ENCODE data around the gene MAP4K1.
"Not testable (repeated sequence)": the region's sequence is repeated elsewhere in the genome, so short reads cannot be mapped to it uniquely, and the experiment has no call there.

MAP4K1 gene

GRCh38 chr19:38569368-38569983 is 48.3 kb downstream of the MAP4K1 start:
- no peak for DNase-seq (ENCODE audit: low read depth)

- DNase-seq (ENCODE audit: low read depth) = no peak
Observed at GRCh38 chr19:38565691-38566105, 52.1 kb downstream of the MAP4K1 start.

GRCh38 chr19:38564981-38565690 is 52.6 kb downstream of the MAP4K1 start:
- no peak for DNase-seq (ENCODE audit: low read depth)

- DNase-seq (ENCODE audit: low read depth) = no peak
Observed at GRCh38 chr19:38563475-38563874, 54.3 kb downstream of the MAP4K1 start.

GRCh38 chr19:38562096-38562495 is 55.7 kb downstream of the MAP4K1 start:
- DNase-seq (ENCODE audit: low read depth) = no peak

GRCh38 chr19:38561658-38562057 is 56.1 kb downstream of the MAP4K1 start:
- no peak for DNase-seq (ENCODE audit: low read depth)

- no peak for DNase-seq (ENCODE audit: low read depth)
Observed at GRCh38 chr19:38561053-38561606, 56.6 kb downstream of the MAP4K1 start.

- no peak for DNase-seq (ENCODE audit: low read depth)
Observed at GRCh38 chr19:38559428-38560401, 58.0 kb downstream of the MAP4K1 start.

- not testable (repeated sequence) for DNase-seq (ENCODE audit: low read depth)
Observed at GRCh38 chr19:38558933-38559332, 58.8 kb downstream of the MAP4K1 start.

GRCh38 chr19:38557205-38557799 is 60.5 kb downstream of the MAP4K1 start:
- DNase-seq (ENCODE audit: low read depth) = no peak

GRCh38 chr19:38556521-38557174 is 61.1 kb downstream of the MAP4K1 start:
- DNase-seq (ENCODE audit: low read depth) = no peak

- no peak for DNase-seq (ENCODE audit: low read depth)
Observed at GRCh38 chr19:38555200-38555599, 62.6 kb downstream of the MAP4K1 start.

GRCh38 chr19:38554676-38555141 is 63.0 kb downstream of the MAP4K1 start:
- DNase-seq (ENCODE audit: low read depth) = no peak

GRCh38 chr19:38553239-38553638 is 64.5 kb downstream of the MAP4K1 start:
- DNase-seq (ENCODE audit: low read depth) = not testable (repeated sequence)

- DNase-seq (ENCODE audit: low read depth) = no peak
Observed at GRCh38 chr19:38551450-38551813, 66.3 kb downstream of the MAP4K1 start.

GRCh38 chr19:38550376-38550775 is 67.4 kb downstream of the MAP4K1 start:
- DNase-seq (ENCODE audit: low read depth) = no peak

- no peak for DNase-seq (ENCODE audit: low read depth)
Observed at GRCh38 chr19:38549942-38550341, 67.8 kb downstream of the MAP4K1 start.

- no peak for DNase-seq (ENCODE audit: low read depth)
Observed at GRCh38 chr19:38549061-38549460, 68.7 kb downstream of the MAP4K1 start.

GRCh38 chr19:38547421-38547820 is 70.3 kb downstream of the MAP4K1 start:
- no peak for DNase-seq (ENCODE audit: low read depth)

- no peak for DNase-seq (ENCODE audit: low read depth)
Observed at GRCh38 chr19:38545596-38545995, 72.2 kb downstream of the MAP4K1 start.

GRCh38 chr19:38544569-38545315 is 73.0 kb downstream of the MAP4K1 start:
- DNase-seq (ENCODE audit: low read depth) = no peak
